Measurements from ENCODE around the gene PSMA5.
"Not testable (repeated sequence)": the region's sequence is repeated elsewhere in the genome, so short reads cannot be mapped to it uniquely, and the experiment has no call there.

The PSMA5 gene

DNA sequence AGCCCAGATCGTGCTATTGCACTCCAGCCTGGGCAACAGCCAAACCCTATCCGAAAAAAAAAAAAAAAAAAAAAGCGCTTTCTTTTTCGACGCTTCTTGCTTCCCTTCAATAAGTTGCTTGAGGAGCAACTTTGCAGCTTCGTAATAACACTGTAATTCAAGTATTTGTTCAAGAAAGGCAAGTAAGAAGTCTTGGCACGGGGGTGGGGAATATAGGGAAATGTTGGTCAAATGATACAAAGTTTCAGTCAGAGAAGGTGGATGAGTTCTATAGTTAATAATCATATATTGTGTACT, 871 bp upstream of the PSMA5 start:
- DNase-seq, result no peak

DNA sequence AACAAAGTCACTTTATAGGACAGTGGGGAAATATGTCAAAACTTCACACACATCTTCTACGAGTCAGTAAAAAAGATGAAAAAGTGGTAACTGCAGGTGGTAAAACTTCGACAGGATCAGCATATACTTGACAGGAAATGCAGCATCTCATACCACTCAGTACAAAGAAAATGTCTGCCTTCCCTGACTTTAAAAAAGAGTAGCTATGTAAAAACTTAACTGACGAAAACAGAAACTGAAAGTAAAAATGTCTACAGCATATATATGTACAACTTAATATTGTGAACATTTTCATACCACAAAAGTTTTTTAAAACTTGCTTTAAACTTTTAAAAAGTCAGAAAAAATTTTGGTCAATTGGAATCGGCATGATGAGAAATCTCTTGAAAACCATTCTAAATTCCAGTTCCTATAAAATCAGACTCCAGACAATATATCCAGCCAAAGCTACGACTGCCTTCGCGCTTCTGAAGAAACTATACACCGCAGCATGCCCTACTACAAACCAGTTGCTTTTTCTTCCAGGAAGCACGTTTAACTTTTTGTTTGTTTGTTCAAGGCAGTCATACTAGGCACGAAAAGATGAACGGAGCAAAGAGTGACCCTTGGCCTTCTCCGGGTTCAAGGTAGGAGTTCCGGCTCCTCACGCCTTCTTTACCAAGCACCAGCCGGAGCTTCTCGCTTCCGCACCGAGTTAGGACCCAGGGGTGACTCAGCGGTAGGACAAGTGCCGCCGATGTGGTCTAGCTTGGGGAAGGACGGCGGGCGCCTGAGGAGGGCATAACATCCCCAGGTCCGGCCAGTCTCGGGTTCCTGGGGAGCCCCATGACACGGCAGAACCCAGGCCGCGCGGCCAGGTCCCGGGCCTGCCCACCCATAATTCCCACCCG, 612 bp downstream of the PSMA5 start:
- DNase-seq, result no peak

DNA sequence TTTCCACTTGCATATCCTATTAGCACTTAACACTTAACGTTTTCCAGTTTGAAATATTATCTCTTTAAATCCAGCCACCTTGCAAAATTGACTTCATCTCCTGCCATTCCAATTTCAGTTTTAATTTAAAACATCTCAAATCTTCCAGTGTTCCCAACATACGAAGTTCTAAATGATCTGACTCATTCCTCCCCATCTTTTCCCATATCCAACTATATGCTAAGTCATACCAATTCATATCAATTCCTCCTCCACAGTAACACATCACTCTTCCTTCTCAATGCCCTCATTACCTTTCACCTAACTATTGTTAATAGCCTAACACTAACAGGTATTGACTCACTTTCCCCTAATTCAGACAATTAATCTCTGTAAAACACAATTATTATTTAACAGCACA, 2.8 kb downstream of the PSMA5 start:
- no peak for DNase-seq

DNA sequence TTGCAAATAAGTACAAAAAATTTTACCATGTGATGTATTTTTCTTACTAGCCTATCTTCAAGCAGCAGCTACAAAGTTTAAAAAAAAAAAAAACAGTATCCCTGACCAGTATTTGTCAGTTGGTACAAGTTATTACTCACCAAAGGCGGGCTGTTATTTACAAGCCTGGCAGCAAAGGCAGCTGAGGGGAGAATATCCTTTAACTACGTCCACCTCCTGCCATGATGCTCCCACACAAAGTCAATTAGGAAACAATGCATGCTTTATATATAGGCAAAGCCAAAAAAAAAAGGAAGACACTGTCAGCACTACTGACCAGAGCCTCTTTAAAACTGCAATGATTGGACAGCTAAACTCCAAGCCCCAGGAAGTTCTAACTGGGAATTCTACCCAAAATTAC, 13.7 kb downstream of the PSMA5 start:
- DNase-seq, result no peak

DNA sequence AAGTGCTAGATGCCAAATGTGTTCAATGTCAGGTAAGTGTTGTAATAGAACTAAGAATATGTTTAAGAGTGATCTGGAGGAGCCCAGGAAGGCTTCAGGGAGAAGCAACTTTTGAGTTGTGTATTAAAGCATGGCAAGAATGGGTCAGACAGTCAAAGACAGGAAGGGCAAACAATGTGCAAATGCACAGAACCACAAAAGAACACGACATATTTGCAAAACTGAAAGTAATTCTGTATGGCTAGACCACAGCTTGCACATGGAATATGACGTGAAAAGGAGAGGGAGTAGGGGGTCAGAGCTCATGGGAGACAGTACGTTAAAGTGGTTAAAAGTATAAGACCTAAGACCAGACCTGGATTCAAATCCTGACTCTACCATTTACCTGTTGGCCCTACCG, 21.4 kb downstream of the PSMA5 start:
- no peak for DNase-seq

DNA sequence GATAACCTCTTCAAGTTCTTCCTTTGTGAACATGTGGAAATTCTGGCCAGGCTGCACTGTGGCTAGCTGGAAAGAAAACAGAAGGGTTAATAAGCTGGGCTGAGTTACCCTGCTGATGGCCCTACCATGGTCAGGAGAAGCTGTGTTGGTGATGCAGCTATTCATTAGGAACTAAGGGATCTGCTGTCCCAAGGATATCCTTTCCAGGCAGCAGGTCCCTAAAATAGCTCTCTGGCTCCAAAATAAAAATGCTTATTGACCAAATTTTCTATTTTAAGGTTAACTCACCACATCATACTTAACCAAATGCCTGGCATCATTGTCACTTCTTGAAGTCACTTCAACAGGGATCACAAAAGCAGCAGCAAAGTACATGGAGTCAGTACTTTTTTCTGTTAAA, 24.2 kb downstream of the PSMA5 start:
- DNase-seq, result no peak

DNA sequence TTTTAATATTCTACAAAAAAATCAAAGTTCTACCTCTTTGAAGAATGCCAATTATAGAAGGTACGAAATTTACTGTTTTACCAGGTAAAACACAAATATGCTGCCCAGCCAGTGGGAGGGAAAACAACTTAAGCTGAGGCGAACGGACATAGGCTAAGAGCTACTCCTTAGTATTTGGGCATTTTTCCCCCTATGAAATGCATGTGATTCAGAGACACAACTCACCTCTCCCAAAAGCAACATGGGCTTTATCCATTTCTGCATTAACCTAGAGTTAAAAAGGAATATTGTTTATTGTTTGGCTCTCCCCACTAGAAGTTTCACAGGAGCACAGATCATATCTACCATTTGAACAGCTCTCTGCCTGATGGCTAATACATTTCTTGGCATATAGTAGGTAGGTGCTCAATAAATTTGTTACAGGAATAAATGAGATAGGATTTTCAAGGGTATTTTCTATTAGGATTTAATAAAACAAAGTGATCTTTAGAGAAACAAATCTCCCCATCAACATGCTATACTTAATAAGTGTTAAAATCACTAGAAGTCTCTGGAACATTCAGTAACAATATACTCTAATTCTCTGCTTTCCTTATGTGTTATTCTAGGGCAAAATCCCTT, 26.1 kb downstream of the PSMA5 start:
- DNase-seq, result no peak

DNA sequence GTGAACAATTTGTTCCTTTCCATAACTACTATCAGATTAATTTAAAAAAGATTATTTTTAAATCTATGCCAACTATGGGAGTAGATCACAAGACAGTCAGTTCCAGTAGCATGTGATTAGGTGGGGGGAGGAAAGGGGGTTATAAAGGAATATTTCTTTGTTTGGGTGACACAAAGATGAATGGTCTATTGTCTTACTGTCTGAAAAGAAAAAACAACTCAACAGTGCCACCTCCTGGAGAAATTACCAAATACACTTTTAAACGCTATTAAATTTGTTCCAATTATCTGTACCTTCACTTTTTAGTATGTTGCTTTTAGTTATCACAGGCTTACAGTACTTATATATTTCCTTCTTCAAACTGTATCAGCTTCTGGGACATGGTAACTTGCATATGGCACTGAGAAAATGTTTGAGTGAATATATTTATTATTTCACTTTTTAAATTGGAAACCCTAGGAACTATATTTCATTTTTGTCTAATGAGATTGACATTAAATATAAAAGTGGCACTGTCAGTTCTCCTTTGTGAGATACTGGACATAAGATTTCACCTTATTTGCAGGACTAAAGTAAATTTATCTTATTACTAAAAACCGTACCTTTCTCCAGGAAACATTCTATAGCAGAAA, 26.8 kb downstream of the PSMA5 start:
- DNase-seq, result peak; percentile 46

DNA sequence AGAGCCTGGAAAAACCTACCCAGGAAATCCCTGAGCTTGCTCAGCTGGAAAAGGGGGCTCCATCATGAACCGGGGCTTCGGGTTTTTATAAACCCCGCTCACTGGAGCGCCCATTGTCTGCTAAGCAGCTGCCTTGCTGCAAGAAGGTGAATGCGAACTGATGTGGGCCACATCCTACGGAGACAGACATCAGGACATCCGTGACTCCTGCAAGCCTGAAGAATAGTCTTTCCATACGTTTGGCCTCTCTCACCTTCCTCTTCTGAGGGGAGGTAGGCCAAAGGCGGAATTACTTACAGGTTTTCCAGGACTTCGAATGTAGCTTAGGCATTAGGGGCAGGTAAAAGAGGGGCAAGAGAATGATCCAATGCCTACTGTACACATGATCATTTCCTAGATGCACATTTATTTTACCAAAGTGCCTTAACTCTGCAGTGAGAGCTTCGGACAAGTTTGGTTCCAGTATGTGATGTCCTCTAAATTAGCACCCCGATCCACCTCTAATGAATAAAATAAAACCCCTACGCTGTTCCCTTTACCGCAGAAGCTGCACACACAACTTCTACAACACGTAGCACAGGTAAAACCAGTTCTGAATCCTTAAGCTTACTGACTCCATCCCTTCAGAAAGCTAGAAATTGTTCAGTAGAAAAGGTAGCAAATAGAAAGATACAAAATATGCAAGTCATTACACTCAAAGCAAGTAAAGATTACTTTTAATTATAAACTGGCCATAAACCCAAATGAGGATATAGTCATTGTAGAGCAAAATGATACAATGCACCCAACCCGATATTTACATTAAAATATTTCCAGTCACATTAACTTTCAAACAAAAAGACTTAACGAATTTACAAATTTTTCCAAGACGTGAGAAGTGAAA, 27.7 kb downstream of the PSMA5 start:
- DNase-seq, result no peak

DNA sequence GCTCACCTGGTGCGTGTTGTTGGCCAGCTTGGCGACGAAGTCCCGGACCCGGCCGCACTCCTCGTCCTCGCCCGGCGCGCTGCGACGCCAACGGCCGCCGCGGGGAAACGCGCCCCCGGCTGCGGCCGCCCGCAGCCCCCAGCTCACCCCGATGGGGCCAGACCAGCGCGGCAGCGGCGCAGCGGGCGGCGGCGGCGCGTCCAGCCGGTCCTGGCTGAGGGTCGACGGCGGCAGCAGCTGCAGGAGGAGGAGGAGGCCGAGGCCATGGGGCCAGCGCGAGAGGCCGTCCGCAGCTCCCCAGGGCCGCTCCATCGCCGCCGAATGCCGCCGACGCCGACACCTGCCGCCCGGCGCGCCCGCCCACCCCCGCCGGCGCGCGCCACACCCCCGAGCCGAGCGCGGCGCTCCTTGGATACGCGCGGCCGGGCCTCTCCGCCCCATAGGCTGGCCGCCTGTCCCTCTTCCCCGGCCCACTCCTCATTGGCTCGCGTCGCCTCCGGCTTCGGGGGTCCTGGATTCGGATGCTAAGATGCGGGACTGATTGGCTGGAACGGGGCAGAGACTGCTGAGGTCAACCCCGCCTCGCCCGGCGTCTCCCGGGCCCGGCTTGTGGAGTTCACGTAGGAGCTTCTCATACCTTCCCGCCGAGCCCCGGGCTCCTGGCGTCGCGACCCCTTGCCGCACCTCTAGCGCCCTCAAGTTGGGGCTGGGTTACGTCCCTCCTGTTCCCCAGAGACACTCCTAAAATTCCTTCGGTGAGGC, 28.5 kb downstream of the PSMA5 start, which contains the start of gene SORT1:
Gene SORT1 (minus strand): TSS at position 338 of the 762 bp plus-strand sequence. CDS start 26 bp downstream, at position 312.
- peak; percentile 93 for DNase-seq

DNA sequence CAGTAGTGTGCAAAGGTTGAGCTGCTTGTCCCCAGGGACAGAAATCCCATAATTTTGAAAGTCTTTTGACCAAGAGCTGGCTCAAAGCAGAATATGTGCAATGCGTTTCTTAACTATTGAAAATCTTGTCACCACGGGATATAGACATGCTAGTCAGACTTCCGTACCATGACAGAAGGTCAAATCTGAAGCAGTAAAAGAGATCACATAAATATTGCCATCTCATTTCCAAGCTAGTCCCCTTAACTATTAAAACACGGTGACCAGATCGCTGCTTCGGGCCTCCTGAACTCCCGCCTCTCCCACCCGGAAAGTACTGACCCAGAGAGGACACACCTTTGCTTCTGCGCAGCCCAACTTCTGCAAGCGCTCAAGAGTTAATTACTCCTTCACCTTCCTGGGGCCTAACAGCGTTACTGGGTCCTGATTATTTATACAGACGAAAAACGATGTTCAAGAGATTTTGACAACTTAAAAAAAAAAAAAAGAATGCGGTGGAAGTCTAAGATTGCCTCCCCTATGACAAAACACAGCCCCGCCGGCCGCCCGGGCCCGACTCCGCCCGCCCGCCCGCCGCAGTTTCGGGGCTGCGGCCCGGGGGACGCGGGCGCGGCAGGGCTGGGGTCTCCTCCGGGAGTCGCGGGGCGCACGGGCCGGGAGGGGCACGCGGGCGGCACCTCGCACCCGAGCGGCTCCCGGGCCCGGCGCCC, 29.2 kb downstream of the PSMA5 start:
- DNase-seq, result no peak

DNA sequence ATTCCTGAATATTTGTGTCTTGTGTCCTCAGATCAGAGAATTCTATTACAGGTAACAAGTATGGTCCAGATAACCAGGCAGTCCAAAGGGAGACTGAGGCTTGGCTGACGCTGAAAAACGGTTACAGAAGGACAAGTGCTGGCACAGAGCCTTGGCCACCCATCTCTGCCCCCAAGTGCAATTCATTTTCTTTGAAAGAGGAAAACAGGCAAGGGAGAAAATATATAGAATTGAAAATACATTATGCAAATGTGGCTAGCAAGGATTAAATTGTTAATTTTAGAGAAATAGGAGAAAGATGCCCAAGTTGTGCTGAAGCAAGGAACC, 29.8 kb downstream of the PSMA5 start:
- no peak for DNase-seq

DNA sequence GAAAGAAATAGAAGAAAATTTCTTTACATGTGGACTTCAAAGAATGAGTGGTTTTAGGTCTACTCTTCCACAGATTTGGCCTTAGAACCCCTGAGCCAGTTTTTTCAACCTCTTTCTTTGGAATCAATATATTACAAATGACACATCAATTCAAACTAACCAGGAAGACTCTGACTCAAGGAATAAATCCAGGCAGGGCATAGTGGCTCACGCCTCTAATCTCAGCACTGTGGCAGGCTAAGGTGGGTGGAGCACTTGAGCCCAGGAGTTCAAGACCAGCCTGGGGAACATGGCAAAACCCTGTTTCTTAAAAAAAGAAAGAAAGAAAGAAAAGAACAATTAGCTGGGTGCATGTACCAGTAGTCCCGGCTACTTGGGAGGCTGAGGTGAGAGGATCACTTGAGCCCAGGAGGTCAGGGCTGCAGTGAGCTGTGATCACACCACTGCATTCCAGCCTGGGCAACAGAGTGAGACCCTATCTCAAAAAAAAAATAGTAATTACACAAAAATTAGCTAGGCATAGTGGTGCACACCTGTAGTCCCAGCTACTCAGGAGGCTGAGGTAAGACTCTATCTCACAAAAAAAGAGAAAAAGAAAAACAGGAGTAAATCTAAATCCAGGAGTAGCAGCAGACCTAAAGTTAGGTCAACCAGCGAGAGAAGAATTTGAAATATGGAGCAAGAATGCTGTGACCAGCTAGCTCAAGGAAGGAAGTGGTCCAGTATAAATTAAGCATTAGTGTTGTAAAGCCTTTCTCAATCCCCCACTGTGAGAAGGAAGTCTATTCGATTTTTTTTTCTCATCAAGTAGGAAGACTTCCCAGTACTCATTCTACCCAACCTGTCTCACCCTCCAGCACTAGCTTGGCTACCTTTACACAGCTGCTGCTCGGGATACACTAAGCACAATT, 30.4 kb downstream of the PSMA5 start:
- DNase-seq, result no peak

DNA sequence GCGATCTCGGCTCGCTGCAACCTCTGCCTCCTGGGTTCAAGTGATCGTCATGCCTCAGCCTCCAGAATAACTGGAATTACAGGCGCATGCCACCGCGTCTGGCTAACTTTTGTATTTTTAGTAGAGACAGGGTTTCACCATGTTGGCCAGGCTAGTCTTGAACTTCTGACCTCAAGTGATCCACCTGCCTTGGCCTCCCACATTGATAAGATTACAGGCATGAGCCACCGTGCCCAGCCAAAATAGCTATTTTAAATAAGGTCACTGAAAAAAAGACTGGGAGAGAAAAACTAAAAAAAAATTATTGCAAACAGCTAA, 31.0 kb downstream of the PSMA5 start:
- DNase-seq, result not testable (repeated sequence)

DNA sequence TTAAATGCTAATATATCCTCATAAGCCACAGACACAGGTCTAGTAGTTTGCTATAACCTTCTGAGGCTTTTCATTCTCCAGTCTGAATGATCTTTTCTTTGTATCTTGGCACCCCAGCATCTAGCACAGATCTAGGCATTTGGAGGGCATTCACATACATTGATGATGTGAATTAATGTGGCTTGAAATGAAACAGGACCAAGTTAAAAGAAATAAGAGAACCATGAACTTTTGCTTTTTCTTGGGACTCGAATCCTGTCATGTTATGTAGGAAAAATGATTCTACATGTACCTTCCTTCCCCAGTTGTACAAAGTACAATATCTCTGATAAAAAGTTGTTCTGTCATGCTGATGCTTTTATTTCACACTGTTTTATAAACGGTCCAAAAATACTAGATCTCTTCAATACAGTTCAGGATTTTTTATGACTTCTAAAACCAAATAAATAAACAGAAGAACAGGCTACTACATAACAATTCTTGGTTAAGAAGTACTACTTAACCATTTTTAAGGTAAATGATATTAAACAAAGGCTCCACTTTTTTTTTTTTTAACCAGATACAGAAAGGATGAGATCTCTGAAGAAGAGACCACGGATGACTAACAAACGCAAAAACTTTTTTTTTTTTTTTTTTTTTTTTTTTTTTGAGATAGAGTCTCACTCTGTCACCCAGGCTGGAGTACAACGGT, 31.5 kb downstream of the PSMA5 start:
- DNase-seq, result no peak

DNA sequence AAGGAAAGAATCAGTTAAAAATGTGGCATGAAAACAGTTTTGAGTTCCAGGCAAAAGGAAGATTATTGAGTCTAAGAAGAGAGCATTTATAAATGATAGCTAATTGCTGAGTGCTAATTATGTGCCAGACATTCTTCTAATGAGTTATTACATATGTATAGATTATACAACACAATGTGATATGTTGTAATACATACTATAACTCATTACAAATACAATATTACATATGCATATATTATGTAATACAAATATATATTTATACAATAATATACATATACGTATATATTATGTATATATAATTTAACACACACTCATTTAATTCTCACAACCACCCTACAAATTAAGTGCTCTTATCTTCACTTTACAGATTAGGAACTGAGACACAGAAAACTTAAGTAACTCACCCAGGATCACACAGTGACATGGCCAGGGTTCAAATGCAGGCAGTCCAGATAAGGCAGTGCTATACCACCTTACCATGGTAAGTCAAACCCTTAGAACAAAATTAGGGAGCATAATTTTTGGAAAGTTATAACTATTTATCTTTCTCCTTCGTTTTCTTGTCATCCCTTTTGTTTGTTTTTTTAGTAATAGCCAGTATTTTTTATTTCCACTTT, 32.5 kb downstream of the PSMA5 start:
- DNase-seq, result no peak

DNA sequence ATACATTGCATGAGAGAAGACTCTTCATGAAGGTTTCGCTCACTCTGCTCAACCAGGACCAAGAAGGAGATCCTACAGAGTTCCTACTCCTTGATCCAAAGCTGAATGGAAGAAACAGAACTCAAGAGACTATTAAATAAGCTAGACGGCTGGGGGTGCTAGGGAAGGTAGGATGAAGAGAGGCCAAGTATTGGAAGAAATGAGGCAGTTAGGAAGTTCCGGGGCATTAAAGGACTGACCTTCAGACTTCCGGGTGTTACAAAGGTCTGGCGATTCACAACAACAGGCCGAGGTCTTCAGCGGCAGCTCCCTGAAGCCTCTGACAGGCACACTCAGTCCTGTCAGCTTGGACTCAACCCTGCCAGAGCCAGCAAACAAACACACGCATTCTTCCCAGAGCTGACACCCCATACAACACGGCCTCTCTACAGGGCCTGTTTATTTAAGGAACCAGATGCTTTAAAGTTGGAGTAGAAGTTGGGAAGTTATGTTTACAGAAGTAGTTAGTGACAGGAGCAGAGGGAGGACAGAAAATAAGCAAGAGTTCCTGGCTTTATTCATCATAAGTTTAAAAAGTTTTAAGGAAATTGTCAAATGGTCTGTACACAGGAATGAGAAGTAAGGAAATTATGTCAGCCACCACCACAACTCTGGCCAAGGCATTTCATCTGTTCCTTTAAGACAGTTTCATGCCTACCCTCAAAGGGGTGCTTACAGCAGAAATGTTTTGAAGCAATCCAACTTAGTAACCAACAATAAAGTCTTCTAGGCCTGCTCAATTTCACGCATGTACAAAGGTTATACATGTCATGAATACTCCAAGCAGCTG, 33.2 kb downstream of the PSMA5 start:
- DNase-seq, result peak; percentile 45

DNA sequence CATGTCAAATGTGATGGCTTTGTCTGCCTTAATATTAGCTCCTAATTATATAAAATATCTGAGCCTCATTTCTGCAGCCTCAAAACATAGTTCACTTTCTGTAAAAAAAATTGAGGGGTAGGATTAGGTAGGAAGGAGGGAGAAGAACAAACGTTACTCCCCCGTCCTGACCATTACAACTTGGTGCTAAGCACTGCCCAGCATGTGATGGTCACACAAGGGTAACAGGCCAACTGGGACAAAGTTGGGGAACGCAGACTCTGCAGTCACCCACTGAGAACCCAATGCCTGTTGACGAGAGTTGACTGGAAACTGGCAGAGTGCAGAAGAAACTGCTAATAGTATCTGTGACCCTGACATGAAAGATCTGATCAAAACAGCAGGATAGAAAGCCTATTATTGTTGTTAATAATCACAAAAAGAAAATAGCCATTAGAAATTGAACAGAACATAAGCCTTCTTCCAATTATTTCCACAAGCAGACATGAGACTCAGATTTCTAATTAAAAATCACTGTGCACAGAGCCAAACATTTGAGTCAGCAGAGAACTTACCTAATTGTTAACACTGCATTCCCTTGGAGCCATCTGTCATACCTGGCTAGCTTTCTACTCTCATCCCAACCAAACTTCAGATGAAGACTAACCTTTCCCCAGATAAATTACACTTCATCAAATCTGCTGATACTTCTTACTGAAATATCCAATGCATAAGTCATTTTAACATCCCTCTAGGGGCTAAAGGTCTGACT, 34.0 kb downstream of the PSMA5 start:
- peak; percentile 61 for DNase-seq

Data from NCI-H446 treated with DMSO at 0.1 percent for 48 hours (cell line).